ENCODE data around the gene MRGPRG. TPM values are rescaled to one million over a fixed set of nuclear protein-coding genes. Genes with fewer than 3 reads are reported as not detected.

The MRGPRG gene
- not detected in 2 replicates for total RNA-seq

DNA sequence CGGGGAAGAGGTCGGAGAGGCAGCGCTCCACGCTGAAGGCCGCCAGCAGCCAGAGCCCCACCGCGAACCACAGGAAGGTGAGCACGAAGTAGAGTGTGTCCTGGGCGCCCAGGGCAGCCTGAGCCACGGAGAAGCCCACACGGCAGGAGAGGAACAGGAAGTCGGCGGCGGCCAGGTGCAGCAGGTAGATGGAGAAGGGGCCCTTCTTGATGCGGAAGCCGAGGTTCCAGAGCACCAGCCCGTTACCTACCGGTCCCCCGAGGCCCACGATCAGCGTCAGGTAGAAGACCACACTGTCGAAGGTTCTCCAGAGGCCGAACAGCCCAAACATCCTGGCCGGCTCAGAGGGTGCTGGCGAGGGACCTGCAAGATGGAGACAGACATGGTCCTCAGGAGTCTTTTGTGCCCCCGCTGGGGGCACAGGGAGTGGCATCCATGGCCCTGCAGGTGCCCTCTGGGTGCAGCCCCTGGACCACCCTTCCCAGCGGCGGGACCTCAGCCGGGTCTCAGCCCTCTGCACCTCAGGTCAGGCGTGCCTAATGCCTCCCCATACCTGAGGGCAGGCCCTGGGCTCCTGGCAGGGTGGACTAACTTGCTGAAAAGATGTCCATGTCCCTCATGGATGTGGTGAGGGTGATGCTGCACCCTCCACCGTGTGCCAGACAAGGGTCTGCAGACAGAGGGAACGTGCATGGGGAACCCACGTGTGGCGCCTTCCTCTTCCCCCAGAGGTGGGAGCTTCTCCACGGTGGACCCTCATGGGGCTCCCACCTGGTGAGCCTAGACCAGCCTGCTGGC is at the start of gene MRGPRG:
Gene MRGPRG, minus strand, starts transcription at position 331 of the 798 bp plus-strand sequence. Its CDS starts 0 bp downstream, at position 331.

DNA sequence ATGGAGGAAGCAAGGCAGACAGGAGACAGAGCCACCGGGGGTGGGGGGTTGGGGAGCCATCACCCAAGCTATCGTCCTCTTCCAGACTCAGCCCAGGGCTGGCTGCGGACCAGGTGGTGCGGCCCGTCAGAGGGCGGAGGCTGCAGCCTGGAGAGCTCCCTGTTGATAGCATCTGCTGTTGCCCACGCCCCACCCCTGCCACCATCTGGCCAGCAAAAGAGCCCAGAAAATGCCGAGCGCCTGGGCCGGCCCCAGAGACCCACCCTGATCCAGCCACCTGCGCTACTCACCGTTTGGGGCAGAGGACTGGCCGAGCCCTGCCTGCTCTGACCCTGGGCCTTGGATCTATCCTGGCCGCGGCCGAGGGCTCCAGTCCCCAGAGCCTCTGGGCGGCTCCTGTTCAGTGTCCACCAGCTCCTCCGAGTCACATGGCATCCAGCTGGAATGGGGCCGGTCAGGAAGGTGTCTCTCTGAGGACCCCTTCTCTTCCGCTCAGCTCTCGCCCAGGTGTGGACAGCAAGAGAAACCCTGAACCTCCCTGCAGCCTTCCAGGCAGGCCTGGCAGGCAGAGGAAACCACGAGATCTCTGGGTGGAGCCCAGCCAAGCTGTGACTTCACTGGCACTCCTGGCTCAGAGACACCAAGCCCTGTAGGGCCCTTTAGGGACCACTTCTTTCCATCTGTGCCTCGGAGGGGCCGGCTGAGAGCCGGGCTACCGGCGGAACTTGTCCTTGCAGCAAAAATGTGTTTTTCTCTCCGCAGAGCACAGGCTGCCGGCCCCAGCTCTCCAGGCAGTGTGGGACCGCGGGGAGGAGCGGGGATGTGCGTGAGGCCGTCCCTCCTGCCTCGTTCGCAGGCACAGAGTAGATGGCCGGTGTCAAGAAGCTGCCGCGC is 13.5 kb upstream of the MRGPRG start, which contains the start of gene MRGPRE:
Gene MRGPRE, minus strand, starts transcription at position 567 of the 894 bp plus-strand sequence. CDS start 3,618 bp downstream, outside the sequence.

Other genes with a start within 250 kb of the MRGPRG start
- gene NAP1L4, start 226.5 kb downstream of the MRGPRG start, total RNA-seq, result 169 and 203 TPM in 2 replicates
- 53.5 and 56.4 TPM in 2 replicates for gene CARS1, start 161.4 kb downstream of the MRGPRG start, total RNA-seq
- 19.5 and 30.8 TPM in 2 replicates for gene OSBPL5, start 53.5 kb downstream of the MRGPRG start, total RNA-seq
- gene MRGPRE, start 13.6 kb upstream of the MRGPRG start, total RNA-seq, result not detected in 2 replicates
- gene ZNF195, start 160.3 kb upstream of the MRGPRG start, total RNA-seq, result 32.5 and 33.4 TPM in 2 replicates